ENCODE data around the gene RAB8A. TPM values are rescaled to one million over a fixed set of nuclear protein-coding genes. Genes with fewer than 3 reads are reported as not detected.

Gene RAB8A
- total RNA-seq, 1 experiment from 2014 or later, result 103 TPM

DNA sequence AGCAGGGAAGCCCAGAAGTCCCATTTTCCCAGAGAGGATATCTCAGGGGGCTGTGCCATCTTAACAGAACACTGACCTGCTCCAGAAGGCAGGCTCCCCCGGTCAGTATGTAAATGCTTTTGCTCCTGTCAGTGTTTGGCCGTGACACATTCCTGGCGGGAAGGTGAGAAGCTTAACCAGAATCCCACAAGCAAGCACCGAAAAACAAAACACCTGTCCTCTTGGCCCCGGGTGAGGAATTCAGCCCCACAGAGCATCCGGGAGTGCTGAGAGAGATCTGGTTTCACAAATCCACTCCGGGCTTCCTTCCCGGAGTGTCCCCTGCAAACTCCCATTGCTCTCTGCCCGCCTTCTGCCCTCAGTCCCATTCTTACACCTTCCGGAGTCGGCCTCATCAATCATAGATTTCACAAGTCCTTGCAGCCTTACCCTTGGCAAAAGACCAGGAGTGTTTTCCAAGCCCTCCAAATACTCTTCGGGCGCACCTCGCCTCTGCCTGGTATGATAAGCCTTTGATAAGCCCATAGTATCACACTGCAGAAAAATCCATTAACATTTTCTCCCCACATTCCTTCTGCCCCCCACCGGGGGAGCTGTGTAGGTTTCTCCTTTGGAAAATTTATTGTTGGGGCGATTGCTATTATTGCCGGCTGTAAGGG is 23.2 kb upstream of the RAB8A start:
- no peak overlapping the region for H4K91ac ChIP-seq (ENCODE audit: insufficient read length, low read depth, low read length)
- H3K23me2 ChIP-seq (ENCODE audit: insufficient read length, low read depth, low read length, poor library complexity, severe bottlenecking), result no peaks in the 10 kb centered on the region
- H2AFZ ChIP-seq (ENCODE audit: low read length), result no peak overlapping the region
- H4K20me1 ChIP-seq (ENCODE audit: control insufficient read depth, insufficient read depth, insufficient read length), result no peaks in the 10 kb centered on the region
- H3K79me2 ChIP-seq (ENCODE audit: insufficient read depth, low read length), result peaks cover 5% of the 10 kb centered on the region; the same call in 1 of the 2 replicates
- H2BK20ac ChIP-seq (ENCODE audit: low read depth, low read length, poor library complexity, severe bottlenecking), result no peak overlapping the region
- peaks cover 4% of the 10 kb centered on the region for H3K79me1 ChIP-seq (ENCODE audit: insufficient read depth, low read depth, low read length, poor library complexity, severe bottlenecking)
- H3K14ac ChIP-seq (ENCODE audit: insufficient read depth, low read length), result no peak overlapping the region
- no peaks in the 10 kb centered on the region for H3K4me1 ChIP-seq (ENCODE audit: insufficient read depth, low read length)
- H2BK5ac ChIP-seq (ENCODE audit: insufficient read length, low read length), result no peak overlapping the region
- WGBS (ENCODE audit: extremely low coverage, insufficient read length, low lambda C conversion rate), result no CpG with 5 or more reads among the region's 17 CpGs
- Mint-ChIP-seq H3K4me1 (no peaks in the 10 kb centered on the region), H3K36me3 (ENCODE audit: insufficient read depth in 1 of 3, low read depth in 3 of 3) (peaks cover 70 to 98% (median 95%) of the 10 kb centered on the region in 3 experiments), H3K27ac (peak overlapping the region in 2 of 3 experiments; percentile 81 to 87; a peak in 3 of 7 replicates), H3K4me3 (no peak overlapping the region), H3K9me3 (no peaks in the 10 kb centered on the region), H3K27me3 (ENCODE audit: low read depth) (no peaks in the 10 kb centered on the region)
- no peak overlapping the region for H3K4me2 ChIP-seq (ENCODE audit: insufficient read depth, insufficient read length, low read length)
- DNase-seq, result no peak
- no peak overlapping the region for H3K23ac ChIP-seq (ENCODE audit: insufficient read length, low read depth, low read length)
- TF ChIP-seq, protein P1, sequence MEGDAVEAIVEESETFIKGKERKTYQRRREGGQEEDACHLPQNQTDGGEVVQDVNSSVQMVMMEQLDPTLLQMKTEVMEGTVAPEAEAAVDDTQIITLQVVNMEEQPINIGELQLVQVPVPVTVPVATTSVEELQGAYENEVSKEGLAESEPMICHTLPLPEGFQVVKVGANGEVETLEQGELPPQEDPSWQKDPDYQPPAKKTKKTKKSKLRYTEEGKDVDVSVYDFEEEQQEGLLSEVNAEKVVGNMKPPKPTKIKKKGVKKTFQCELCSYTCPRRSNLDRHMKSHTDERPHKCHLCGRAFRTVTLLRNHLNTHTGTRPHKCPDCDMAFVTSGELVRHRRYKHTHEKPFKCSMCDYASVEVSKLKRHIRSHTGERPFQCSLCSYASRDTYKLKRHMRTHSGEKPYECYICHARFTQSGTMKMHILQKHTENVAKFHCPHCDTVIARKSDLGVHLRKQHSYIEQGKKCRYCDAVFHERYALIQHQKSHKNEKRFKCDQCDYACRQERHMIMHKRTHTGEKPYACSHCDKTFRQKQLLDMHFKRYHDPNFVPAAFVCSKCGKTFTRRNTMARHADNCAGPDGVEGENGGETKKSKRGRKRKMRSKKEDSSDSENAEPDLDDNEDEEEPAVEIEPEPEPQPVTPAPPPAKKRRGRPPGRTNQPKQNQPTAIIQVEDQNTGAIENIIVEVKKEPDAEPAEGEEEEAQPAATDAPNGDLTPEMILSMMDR (conservative IDR thresholded peaks at IDR 0.05), result peak; percentile 22; the same call in 1 of the 3 replicates
- no peak overlapping the region for H3K56ac ChIP-seq (ENCODE audit: insufficient read length, low read depth, low read length)
- H3K18ac ChIP-seq (ENCODE audit: insufficient read length, low read depth, low read length), result no peak overlapping the region
- no peak overlapping the region for H3K4ac ChIP-seq (ENCODE audit: low read depth, low read length)
- H4K8ac ChIP-seq (replicated peaks; ENCODE audit: insufficient read length, low read depth, low read length), result no peak overlapping the region
- no peak overlapping the region for H2BK12ac ChIP-seq (ENCODE audit: insufficient read length, low read depth, low read length)
- no peak overlapping the region for H2AK5ac ChIP-seq (ENCODE audit: insufficient read length, low read length)
- no peak overlapping the region for H3K27ac ChIP-seq (ENCODE audit: insufficient read length, low read depth, low read length)
- no peak overlapping the region for H4K5ac ChIP-seq (ENCODE audit: insufficient read length, low read depth, low read length)
- no peaks in the 10 kb centered on the region for H3K27me3 ChIP-seq (ENCODE audit: insufficient read depth, low read length)
- H2BK120ac ChIP-seq (ENCODE audit: low read depth, low read length, poor library complexity, severe bottlenecking), result no peak overlapping the region
- no peak overlapping the region for H3T11ph ChIP-seq (ENCODE audit: low read length)
- H3K9me3 ChIP-seq (ENCODE audit: control insufficient read depth, low read depth, low read length), result no peaks in the 10 kb centered on the region
- H2BK15ac ChIP-seq (ENCODE audit: low read depth, low read length), result no peak overlapping the region
- H3K9ac ChIP-seq (ENCODE audit: extremely low read depth, insufficient read length, low read length), result no peak overlapping the region

All from H9 (cell line).